Endothelial cell of umbilical vein (primary cell): ENCODE data around the gene POLR3B.

Source experiments
- CTCF ChIP-seq, 2 donors: IDR thresholded peaks; 1 replicate in 1 of 2; 2 replicates in 1 of 2; pipeline ENCODE4 v1.5.1; 2011; ENCODE audit warnings: low read length in 2 of 2, mild to moderate bottlenecking in 2 of 2, moderate library complexity in 2 of 2, control low read depth in 1 of 2, inconsistent platforms in 1 of 2, low read depth in 1 of 2; ENCODE audit not compliant: insufficient read depth in 1 of 2; ENCODE audit errors: extremely low read depth in 1 of 2
- JUN ChIP-seq: IDR thresholded peaks from 2 replicates; pipeline ENCODE4 v1.6.1; 2011; ENCODE audit warnings: borderline replicate concordance, low read depth; ENCODE audit not compliant: insufficient read length, insufficient read depth

GRCh38 chr12:106519607-106520021 is 162.1 kb downstream of the POLR3B start:
- no peak for TF ChIP-seq CTCF (IDR thresholded peaks at IDR 0.05; ENCODE audit: extremely low read depth in 1 of 2, insufficient read depth in 1 of 2, low read depth in 1 of 2, low read length in 2 of 2)
- TF ChIP-seq JUN = no peak
